ENCODE results near the gene TAF1B. TPM values are rescaled to one million over a fixed set of nuclear protein-coding genes. Genes with fewer than 3 reads are reported as not detected.

Gene TAF1B
- total and polyA plus RNA-seq, 10 of the 15 experiments (the other 5 are each of a cell fraction or from before 2014, with no cell fraction given) = 8.1 to 18.3 (median 12.4) TPM

DNA sequence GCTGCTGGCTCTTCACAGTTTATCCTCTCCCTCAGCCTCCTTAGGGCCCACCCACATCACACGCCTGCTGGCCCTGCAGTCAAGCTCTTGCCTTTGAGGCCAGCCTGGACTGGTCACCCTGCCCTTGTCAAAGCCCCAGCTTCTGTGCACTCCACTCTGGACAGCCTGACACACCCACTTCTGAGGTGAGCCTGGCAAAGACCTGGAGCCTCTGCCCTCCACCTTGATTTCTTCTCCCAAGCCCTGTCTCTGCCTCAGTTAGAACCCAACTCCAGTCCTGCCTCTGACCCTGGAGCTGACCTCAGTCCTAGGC, 37.0 kb upstream of the TAF1B start:
- in situ Hi-C loops (cut with MboI) (no loop called here), intact Hi-C loops (cut with micrococcal nuclease; ENCODE audit: unreplicated experiment) (no loop called here)
- RAD21 ChIA-PET (ENCODE audit: unreplicated experiment) = no interaction called here
- Histone ChIP-seq H3K27me3 (replicated peaks in 1 of 2; ENCODE audit: control insufficient read depth in 2 of 2, insufficient read depth in 2 of 2, low read length in 1 of 2) (no peaks in the 10 kb centered on the region; a peak in 3 of 4 replicates), H3K9ac (ENCODE audit: control insufficient read depth, insufficient read depth, low read length) (no peak overlapping the region), H3K4me2 (ENCODE audit: control insufficient read depth, insufficient read depth) (no peak overlapping the region), H3K4me3 (no peak overlapping the region), H3K27ac (ENCODE audit: control insufficient read depth, insufficient read depth) (no peak overlapping the region), H2AFZ (ENCODE audit: control insufficient read depth, low read depth, low read length) (no peak overlapping the region), H3K79me2 (ENCODE audit: control insufficient read depth, insufficient read depth, low read length) (no peaks in the 10 kb centered on the region), H3K9me3 (replicated peaks; ENCODE audit: control insufficient read depth, insufficient read depth, low read length) (no peaks in the 10 kb centered on the region), H3K4me1 (ENCODE audit: control insufficient read depth, insufficient read depth, low read length) (no peaks in the 10 kb centered on the region; the same call in 1 of the 2 replicates), H4K20me1 (ENCODE audit: control insufficient read depth, insufficient read depth) (no peaks in the 10 kb centered on the region), H3K36me3 (ENCODE audit: control insufficient read depth in 2 of 2, insufficient read depth in 2 of 2, low read length in 1 of 2) (no peaks in the 10 kb centered on the region)
- TF ChIP-seq BACH1 (IDR thresholded peaks at IDR 0.05; ENCODE audit: borderline replicate concordance) (no peak), CBFB (IDR thresholded peaks at IDR 0.05; ENCODE audit: low read depth) (no peak), SMAD5 (IDR thresholded peaks at IDR 0.05; ENCODE audit: low read depth) (no peak), STAT1 (conservative IDR thresholded peaks at IDR 0.05) (no peak), CREM (IDR thresholded peaks at IDR 0.05; ENCODE audit: low read depth) (no peak), ASH2L (IDR thresholded peaks at IDR 0.05; ENCODE audit: borderline replicate concordance, low read depth) (no peak), YY1 (IDR thresholded peaks at IDR 0.05; ENCODE audit: low read depth, low read length) (no peak), E2F4 (IDR thresholded peaks at IDR 0.05; ENCODE audit: low read depth, low read length) (no peak)
- TF ChIP-seq, protein P1, sequence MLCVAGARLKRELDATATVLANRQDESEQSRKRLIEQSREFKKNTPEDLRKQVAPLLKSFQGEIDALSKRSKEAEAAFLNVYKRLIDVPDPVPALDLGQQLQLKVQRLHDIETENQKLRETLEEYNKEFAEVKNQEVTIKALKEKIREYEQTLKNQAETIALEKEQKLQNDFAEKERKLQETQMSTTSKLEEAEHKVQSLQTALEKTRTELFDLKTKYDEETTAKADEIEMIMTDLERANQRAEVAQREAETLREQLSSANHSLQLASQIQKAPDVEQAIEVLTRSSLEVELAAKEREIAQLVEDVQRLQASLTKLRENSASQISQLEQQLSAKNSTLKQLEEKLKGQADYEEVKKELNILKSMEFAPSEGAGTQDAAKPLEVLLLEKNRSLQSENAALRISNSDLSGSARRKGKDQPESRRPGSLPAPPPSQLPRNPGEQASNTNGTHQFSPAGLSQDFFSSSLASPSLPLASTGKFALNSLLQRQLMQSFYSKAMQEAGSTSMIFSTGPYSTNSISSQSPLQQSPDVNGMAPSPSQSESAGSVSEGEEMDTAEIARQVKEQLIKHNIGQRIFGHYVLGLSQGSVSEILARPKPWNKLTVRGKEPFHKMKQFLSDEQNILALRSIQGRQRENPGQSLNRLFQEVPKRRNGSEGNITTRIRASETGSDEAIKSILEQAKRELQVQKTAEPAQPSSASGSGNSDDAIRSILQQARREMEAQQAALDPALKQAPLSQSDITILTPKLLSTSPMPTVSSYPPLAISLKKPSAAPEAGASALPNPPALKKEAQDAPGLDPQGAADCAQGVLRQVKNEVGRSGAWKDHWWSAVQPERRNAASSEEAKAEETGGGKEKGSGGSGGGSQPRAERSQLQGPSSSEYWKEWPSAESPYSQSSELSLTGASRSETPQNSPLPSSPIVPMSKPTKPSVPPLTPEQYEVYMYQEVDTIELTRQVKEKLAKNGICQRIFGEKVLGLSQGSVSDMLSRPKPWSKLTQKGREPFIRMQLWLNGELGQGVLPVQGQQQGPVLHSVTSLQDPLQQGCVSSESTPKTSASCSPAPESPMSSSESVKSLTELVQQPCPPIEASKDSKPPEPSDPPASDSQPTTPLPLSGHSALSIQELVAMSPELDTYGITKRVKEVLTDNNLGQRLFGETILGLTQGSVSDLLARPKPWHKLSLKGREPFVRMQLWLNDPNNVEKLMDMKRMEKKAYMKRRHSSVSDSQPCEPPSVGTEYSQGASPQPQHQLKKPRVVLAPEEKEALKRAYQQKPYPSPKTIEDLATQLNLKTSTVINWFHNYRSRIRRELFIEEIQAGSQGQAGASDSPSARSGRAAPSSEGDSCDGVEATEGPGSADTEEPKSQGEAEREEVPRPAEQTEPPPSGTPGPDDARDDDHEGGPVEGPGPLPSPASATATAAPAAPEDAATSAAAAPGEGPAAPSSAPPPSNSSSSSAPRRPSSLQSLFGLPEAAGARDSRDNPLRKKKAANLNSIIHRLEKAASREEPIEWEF (IDR thresholded peaks at IDR 0.05; ENCODE audit: insufficient replicate concordance, low read depth, low read length) = no peak
- TF ChIP-seq, protein P2, sequence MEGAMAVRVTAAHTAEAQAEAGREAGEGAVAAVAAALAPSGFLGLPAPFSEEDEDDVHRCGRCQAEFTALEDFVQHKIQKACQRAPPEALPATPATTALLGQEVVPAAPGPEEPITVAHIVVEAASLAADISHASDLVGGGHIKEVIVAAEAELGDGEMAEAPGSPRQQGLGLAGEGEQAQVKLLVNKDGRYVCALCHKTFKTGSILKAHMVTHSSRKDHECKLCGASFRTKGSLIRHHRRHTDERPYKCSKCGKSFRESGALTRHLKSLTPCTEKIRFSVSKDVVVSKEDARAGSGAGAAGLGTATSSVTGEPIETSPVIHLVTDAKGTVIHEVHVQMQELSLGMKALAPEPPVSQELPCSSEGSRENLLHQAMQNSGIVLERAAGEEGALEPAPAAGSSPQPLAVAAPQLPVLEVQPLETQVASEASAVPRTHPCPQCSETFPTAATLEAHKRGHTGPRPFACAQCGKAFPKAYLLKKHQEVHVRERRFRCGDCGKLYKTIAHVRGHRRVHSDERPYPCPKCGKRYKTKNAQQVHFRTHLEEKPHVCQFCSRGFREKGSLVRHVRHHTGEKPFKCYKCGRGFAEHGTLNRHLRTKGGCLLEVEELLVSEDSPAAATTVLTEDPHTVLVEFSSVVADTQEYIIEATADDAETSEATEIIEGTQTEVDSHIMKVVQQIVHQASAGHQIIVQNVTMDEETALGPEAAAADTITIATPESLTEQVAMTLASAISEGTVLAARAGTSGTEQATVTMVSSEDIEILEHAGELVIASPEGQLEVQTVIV (IDR thresholded peaks at IDR 0.05; ENCODE audit: borderline replicate concordance, partially characterized antibody) = no peak
- TF ChIP-seq, protein P3, sequence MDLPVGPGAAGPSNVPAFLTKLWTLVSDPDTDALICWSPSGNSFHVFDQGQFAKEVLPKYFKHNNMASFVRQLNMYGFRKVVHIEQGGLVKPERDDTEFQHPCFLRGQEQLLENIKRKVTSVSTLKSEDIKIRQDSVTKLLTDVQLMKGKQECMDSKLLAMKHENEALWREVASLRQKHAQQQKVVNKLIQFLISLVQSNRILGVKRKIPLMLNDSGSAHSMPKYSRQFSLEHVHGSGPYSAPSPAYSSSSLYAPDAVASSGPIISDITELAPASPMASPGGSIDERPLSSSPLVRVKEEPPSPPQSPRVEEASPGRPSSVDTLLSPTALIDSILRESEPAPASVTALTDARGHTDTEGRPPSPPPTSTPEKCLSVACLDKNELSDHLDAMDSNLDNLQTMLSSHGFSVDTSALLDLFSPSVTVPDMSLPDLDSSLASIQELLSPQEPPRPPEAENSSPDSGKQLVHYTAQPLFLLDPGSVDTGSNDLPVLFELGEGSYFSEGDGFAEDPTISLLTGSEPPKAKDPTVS (IDR thresholded peaks at IDR 0.05; ENCODE audit: low read depth, low read length) = no peak
- 0% methylated on average over 1 of the region's 1 CpG for WGBS (ENCODE audit: insufficient coverage, insufficient replicate concordance, low lambda C conversion rate, missing lambda C conversion rate)
- ATAC-seq = no peak
- no peak for FAIRE-seq
- CTCF ChIA-PET = interaction anchor here (8.4 kb wide), 1 partner anchor 8 kb away, joined by 80 read pairs; no protein-coding TSS in a partner anchor
- SMC1A ChIA-PET (ENCODE audit: uncharacterized antibody, unreplicated experiment) = no interaction called here
- BruUV-seq (replicated peaks) = no TSS peak
- no peak for DNase-seq (ENCODE audit: low read depth, low spot score)
- POLR2A ChIA-PET = no interaction called here

All from GM12878 (cell line).